ENCODE data around the gene EPHB4.
"Not testable (repeated sequence)": the region's sequence is repeated elsewhere in the genome, so short reads cannot be mapped to it uniquely, and the experiment has no call there.

The EPHB4 gene

GRCh38 chr7:100818825-100819224 lies 8.5 kb downstream of the EPHB4 start:
- no peak overlapping the region for H3K4me3 ChIP-seq (ENCODE audit: low read length)
- no peak for DNase-seq (ENCODE audit: low read depth)
- no peak for TF ChIP-seq CTCF (conservative IDR thresholded peaks at IDR 0.05; ENCODE audit: low read depth, low read length)

- no peak overlapping the region for H3K4me3 ChIP-seq (ENCODE audit: low read length)
- no peak for DNase-seq (ENCODE audit: low read depth)
- no peak for TF ChIP-seq CTCF (conservative IDR thresholded peaks at IDR 0.05; ENCODE audit: low read depth, low read length)
Measured at GRCh38 chr7:100818366-100818765, 9.0 kb downstream of the EPHB4 start.

GRCh38 chr7:100817097-100817496 lies 10.2 kb downstream of the EPHB4 start:
- H3K4me3 ChIP-seq (ENCODE audit: low read length) = no peak overlapping the region
- no peak for TF ChIP-seq CTCF (conservative IDR thresholded peaks at IDR 0.05; ENCODE audit: low read depth, low read length)
- no peak for DNase-seq (ENCODE audit: low read depth)

- DNase-seq (ENCODE audit: low read depth); H3K4me3 ChIP-seq (ENCODE audit: low read length): not testable (repeated sequence)
Measured at GRCh38 chr7:100816515-100816914, 10.8 kb downstream of the EPHB4 start.

- no peak overlapping the region for H3K4me3 ChIP-seq (ENCODE audit: low read length)
- TF ChIP-seq CTCF (conservative IDR thresholded peaks at IDR 0.05; ENCODE audit: low read depth, low read length) = no peak
- no peak for DNase-seq (ENCODE audit: low read depth)
Measured at GRCh38 chr7:100812729-100813128, 14.6 kb downstream of the EPHB4 start.

GRCh38 chr7:100811480-100811879 lies 15.8 kb downstream of the EPHB4 start:
- TF ChIP-seq CTCF (conservative IDR thresholded peaks at IDR 0.05; ENCODE audit: low read depth, low read length) = no peak
- no peak overlapping the region for H3K4me3 ChIP-seq (ENCODE audit: low read length)
- no peak for DNase-seq (ENCODE audit: low read depth)

GRCh38 chr7:100808354-100808875 lies 18.9 kb downstream of the EPHB4 start:
- no peak overlapping the region for H3K4me3 ChIP-seq (ENCODE audit: low read length)
- TF ChIP-seq CTCF (conservative IDR thresholded peaks at IDR 0.05; ENCODE audit: low read depth, low read length) = no peak
- DNase-seq (ENCODE audit: low read depth) = no peak

- H3K4me3 ChIP-seq (ENCODE audit: low read length) = not testable (repeated sequence)
Measured at GRCh38 chr7:100806883-100807282, 20.4 kb downstream of the EPHB4 start.

More at GRCh38 chr7:100806883-100807282, 20.4 kb downstream of the EPHB4 start:
- DNase-seq (ENCODE audit: low read depth) = not testable (repeated sequence)
